HG03060 (cell line): ENCODE data around the gene HOGA1.
"Not testable (repeated sequence)": the region's sequence is repeated elsewhere in the genome, so short reads cannot be mapped to it uniquely, and the experiment has no call there.

Experiments
- ATAC-seq: cut with Tn5 transposase; IDR thresholded peaks from one replicate; pipeline ENCODE4 v1.9.1; 2021; ENCODE audit warnings: low read depth, moderate number of reproducible peaks; ENCODE audit not compliant: unreplicated experiment

HOGA1 gene

DNA sequence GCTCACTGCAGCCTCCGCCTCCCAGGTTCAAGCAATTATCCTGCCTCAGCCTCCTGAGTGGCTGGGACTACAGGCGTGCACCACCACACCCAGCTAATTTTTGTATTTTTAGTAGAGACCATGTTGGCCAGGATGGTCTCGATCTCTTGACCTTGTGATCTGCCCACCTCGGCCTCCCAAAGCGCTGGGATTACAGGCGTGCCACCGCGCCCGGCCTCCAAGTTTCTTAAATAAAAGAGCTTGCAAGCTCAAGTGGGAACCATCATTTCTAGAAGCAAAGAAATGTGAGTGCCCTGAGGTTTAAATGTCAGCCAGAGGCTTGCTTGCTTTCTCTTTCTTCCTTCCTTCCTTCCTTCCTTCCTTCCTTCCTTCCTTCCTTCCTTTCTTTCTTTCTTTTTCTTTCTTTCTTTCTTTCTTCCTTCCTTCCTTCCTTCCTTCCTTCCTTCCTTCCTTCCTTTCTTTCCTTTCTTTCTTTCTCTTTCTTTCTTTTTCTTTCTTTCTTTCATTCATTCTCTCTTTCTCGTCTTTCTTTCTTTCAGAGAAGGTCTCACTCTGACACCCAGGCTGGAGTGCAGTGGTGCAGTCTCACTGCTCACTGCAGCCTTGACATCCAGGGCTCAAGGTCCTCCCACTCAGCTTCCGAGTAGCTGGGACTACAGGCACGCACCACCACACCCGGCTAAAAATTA lies 58.4 kb downstream of the HOGA1 start:
- ATAC-seq: not testable (repeated sequence)

DNA sequence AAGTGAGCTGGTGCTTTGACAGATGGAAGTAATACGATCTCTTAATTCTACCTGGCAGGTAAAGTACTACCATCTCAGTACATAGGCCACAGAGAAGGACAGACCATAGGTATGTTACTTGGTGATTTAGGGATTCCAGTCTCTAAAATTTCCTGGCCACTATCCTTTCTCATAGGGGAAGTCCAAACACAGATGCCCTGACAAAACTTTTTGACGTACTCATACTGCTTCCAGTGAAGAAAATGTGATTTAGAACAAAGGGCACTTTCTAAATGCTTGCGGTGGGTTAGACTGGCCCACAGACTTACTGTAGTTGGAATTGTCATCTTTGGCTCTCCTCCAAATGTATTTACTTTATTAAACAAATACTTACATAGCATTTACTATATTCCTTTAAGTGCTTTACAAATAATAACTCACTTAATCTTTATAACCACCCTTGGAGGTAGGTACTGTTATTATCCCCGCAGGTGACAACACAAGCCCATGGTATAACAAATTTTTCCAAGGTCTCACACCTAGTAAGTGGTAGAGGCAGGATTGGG lies 59.3 kb downstream of the HOGA1 start:
- ATAC-seq: no peak

- no peak for ATAC-seq
Measured at GRCh38 chr10:97644936-97645335, 60.7 kb downstream of the HOGA1 start.

- ATAC-seq: no peak
Measured at GRCh38 chr10:97647556-97647955, 63.4 kb downstream of the HOGA1 start.

DNA sequence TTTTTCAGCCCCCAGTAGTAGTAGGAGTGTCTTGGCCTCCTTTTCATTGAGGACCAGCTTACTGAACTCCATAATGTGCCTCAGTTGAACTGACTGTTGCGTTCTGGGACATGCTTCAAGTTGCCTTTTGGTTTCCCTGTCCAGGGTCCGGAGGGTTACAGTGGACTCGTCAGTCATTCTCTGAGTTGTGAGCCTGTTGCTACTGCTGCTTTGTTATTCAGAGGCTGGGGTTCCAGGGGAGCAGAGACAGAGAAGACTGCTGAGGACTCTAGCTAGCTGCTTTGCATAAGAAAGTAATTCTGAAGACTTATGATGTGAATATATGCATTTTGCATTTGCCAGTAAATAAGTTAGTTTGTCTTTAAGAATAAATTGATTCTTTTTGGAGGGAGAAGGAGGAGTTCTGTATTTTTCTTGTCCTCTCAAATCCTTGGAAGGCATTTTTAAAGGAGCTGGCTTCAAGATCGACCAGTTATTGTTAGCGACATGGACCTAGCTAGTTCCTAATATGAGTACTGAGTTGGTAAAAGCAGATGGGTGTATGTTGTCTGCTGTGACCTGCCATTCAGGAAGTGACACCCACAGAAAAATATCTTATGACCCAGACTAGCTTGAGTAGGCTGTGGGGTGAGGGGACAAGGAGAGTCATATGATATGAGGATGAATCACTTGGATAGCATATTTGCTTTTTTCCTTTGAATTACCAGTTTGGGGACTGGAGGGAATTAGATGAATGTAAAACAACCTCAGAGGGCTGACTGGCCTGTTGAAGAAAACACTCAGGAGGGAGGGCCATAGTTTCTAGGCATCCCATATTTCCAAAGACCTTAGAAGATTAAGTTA lies 64.6 kb downstream of the HOGA1 start:
- no peak for ATAC-seq

DNA sequence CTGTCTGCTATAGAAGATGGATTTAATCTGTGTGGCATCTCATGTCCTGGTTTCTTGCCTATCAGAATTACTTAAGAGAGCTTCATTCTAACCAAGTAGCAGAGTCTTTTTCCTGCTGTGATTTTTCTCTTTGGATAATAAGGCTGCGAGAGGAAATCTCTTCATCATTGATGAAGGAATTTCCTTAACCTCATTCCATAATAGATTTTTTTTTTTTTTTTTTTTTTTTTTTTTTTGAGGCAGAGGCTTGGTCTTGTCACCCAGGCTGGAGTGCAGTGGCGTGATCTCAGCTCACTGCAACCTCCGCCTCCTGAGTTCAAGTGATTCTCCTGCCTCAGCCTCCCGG lies 65.2 kb downstream of the HOGA1 start:
- ATAC-seq: not testable (repeated sequence)

DNA sequence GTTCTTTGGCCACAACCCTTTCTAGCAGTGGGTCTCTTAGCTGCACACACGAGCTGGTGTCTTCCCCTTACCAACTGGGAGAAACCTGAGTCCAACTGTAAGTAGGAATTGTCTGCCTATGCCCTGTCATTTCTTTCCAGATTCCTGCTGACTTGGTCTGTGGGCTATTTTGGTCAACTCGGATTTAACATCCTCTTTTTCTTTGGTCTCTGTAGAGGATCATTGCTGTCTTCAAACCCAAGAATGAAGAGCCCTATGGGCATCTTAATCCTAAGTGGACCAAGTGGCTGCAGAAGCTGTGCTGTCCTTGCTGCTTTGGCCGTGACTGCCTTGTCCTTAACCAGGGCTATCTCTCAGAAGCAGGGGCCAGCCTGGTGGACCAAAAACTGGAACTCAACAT lies 66.5 kb downstream of the HOGA1 start:
- ATAC-seq: no peak

DNA sequence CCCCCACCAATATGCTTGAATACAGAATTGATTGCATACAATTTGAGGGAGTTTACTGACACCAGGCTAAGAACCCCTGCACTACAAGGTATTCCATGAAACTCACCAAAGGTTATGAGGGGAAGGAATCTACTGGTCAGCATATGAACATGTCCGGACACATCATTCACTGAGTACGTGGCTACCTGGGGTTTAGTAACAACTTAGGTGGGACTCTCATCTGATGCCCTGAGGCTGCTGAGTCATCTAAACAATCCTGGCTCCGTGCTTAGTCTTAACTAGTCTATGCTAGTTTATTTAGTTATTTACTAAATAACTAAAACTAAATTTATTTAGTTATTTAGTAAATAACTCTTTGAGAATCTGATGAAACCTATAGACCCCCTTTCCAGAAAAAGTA lies 67.6 kb downstream of the HOGA1 start:
- ATAC-seq: no peak

- no peak for ATAC-seq
Measured at GRCh38 chr10:97656777-97657176, 72.6 kb downstream of the HOGA1 start.

DNA sequence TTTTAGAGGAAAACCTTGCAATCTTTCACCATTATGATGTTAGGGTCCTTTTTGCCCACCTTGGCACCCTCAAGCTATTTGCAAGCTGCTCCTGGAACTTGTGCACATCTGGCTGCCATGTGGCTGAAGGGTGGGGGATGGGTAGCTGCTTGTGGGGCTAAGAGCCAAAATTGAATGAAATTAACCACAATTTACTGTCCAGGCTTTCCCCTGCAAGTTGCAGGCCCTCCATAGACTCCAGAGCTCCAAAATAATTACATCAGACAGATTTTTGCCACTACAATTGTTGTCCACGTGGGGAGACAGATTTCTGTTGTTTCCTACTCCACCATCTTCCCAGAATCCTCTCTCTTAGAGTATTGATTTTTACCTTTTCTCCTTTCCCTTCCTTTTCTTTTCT lies 75.4 kb downstream of the HOGA1 start:
- ATAC-seq: no peak
